Esophagus squamous epithelium (tissue), 5 donors: ENCODE results near the gene HERC3. TPM values are rescaled to one million over a fixed set of nuclear protein-coding genes. Genes with fewer than 3 reads are reported as not detected.
A peak's percentile ranks its signal among the peaks of the same experiment; 100 is the strongest.

ENCODE experiments used
- DNase-seq: peaks from one replicate; lab custom pipeline; 2025; lab: John Stamatoyannopoulos, UW
- H3K27ac ChIP-seq, 4 donors: fragments of 200-600 bp; sonication (generic); one replicate each; pipeline ENCODE4 v1.5.1; 2016 to 2019; ENCODE audit warnings: mild to moderate bottlenecking in 1 of 4
- H3K27me3 ChIP-seq, 4 donors: fragments of 200-600 bp; sonication (generic); 1 replicate in 3 of 4; 2 replicates in 1 of 4; pipeline versions ENCODE4 v1.5.1 to v1.6.0; 2017 to 2021; ENCODE audit warnings: antibody characterized with exemption in 1 of 4
- H3K36me3 ChIP-seq, 3 donors: fragments of 200-600 bp; sonication (generic); one replicate each; pipeline ENCODE4 v1.5.1; 2016 to 2019
- H3K4me1 ChIP-seq, 3 donors: fragments of 200-600 bp; sonication (generic); one replicate each; pipeline ENCODE4 v1.5.1; 2017 to 2019
- H3K4me3 ChIP-seq, 4 donors: fragments of 200-600 bp; sonication (generic); 1 replicate in 3 of 4; 2 replicates in 1 of 4; pipeline ENCODE4 v1.5.1; 2016 to 2019; ENCODE audit warnings: mild to moderate bottlenecking in 2 of 4, moderate library complexity in 1 of 4
- H3K9me3 ChIP-seq, 3 donors: fragments of 200-600 bp; sonication (generic); one replicate each; pipeline ENCODE4 v1.5.1; 2016 to 2019
- POLR2A ChIP-seq, 4 donors: fragments of 450-650 bp; IDR thresholded peaks; one replicate each; pipeline ENCODE4 v1.6.1; 2017; ENCODE audit warnings: antibody characterized with exemption in 4 of 4, mild to moderate bottlenecking in 4 of 4, moderate library complexity in 3 of 4
- WGBS, 2 donors: methylation state at CpG; one replicate each; pipeline ENCODE4 v1.1.5; 2018; 5-methylcytosine and 5-hydroxymethylcytosine counted together
- intact Hi-C: fragments of 100-400 bp; cut with DNase I; formaldehyde crosslinking; loops from one replicate; pipeline ENCODE4 v1.15.0; 2022
- total RNA-seq, 4 donors: library from RNA; depleted of rRNA; stranded (reverse); fragments of >200 nt; gene quantifications; one replicate each; pipeline ENCODE4 v1.1.0, GENCODE V29; 2016
- TF ChIP-seq, protein P1 (sequence below), 6 experiments: fragments of 450-650 bp in 4 of 6; fragments of 200-600 bp in 2 of 6; sonication (generic) in 2 of 6; IDR thresholded peaks; one replicate each; pipeline ENCODE4 v1.5.1; 2016 to 2019; ENCODE audit warnings: antibody characterized with exemption in 6 of 6, mild to moderate bottlenecking in 4 of 6, moderate library complexity in 4 of 6
- donor health status: DM: yes; HTN: yes; CAD: no.

Gene HERC3
- total RNA-seq, 4 donors from 2014 or later = 19.1 to 41.1 (median 30.8) TPM

DNA sequence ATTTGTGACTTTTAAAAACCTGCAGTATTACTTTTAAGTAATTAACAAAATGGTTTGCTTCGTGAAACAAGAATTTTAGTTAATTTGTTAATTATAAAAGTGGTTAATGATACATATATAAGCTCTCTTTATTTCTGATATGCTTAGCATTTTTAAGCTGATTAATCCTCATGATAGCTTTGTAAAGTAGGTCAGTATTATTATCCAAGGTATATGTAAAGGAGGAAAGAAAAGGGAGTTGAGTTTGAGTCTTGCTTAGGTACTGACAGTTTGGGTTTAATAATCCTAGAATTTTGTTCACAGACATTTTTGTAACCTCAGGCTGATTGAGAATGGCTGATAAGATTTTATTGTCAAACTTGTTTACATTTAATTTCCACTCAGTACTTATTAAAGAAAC is 21.8 kb downstream of the HERC3 start:
- peak overlapping the region in 3 of 4 donors; percentile 75 to 85 (median 82) for H3K27ac ChIP-seq
- no peaks in the 10 kb centered on the region for H3K27me3 ChIP-seq
- H3K4me1 ChIP-seq = peaks cover 30 to 66% (median 51%) of the 10 kb centered on the region in 3 donors
- peaks cover 0 to 3% (median 0%) of the 10 kb centered on the region in 3 donors for H3K36me3 ChIP-seq
- no peak overlapping the region for H3K4me3 ChIP-seq
- no peak for DNase-seq
- no peaks in the 10 kb centered on the region for H3K9me3 ChIP-seq
- WGBS, 2 donors = 88 to 90% methylated on average over 1 of the region's 1 CpG
- TF ChIP-seq, protein P1, sequence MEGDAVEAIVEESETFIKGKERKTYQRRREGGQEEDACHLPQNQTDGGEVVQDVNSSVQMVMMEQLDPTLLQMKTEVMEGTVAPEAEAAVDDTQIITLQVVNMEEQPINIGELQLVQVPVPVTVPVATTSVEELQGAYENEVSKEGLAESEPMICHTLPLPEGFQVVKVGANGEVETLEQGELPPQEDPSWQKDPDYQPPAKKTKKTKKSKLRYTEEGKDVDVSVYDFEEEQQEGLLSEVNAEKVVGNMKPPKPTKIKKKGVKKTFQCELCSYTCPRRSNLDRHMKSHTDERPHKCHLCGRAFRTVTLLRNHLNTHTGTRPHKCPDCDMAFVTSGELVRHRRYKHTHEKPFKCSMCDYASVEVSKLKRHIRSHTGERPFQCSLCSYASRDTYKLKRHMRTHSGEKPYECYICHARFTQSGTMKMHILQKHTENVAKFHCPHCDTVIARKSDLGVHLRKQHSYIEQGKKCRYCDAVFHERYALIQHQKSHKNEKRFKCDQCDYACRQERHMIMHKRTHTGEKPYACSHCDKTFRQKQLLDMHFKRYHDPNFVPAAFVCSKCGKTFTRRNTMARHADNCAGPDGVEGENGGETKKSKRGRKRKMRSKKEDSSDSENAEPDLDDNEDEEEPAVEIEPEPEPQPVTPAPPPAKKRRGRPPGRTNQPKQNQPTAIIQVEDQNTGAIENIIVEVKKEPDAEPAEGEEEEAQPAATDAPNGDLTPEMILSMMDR (IDR thresholded peaks at IDR 0.05) = no peak
- no peak for TF ChIP-seq POLR2A (IDR thresholded peaks at IDR 0.05)
- intact Hi-C loops = no loop called here

GRCh38 chr4:88616275-88617150 is 24.2 kb downstream of the HERC3 start:
- 83 to 85% methylated on average over 4 of the region's 4 CpGs for WGBS, 2 donors
- peaks cover 18 to 41% (median 29%) of the 10 kb centered on the region in 3 donors for H3K4me1 ChIP-seq
- H3K4me3 ChIP-seq = no peak overlapping the region
- TF ChIP-seq POLR2A (IDR thresholded peaks at IDR 0.05) = no peak
- TF ChIP-seq, protein P1 (IDR thresholded peaks at IDR 0.05) = no peak
- H3K27ac ChIP-seq = no peak overlapping the region
- peaks cover 0 to 3% (median 0%) of the 10 kb centered on the region in 3 donors for H3K36me3 ChIP-seq
- intact Hi-C loops = no loop called here
- no peaks in the 10 kb centered on the region for H3K9me3 ChIP-seq
- H3K27me3 ChIP-seq = no peaks in the 10 kb centered on the region
- DNase-seq = no peak

DNA sequence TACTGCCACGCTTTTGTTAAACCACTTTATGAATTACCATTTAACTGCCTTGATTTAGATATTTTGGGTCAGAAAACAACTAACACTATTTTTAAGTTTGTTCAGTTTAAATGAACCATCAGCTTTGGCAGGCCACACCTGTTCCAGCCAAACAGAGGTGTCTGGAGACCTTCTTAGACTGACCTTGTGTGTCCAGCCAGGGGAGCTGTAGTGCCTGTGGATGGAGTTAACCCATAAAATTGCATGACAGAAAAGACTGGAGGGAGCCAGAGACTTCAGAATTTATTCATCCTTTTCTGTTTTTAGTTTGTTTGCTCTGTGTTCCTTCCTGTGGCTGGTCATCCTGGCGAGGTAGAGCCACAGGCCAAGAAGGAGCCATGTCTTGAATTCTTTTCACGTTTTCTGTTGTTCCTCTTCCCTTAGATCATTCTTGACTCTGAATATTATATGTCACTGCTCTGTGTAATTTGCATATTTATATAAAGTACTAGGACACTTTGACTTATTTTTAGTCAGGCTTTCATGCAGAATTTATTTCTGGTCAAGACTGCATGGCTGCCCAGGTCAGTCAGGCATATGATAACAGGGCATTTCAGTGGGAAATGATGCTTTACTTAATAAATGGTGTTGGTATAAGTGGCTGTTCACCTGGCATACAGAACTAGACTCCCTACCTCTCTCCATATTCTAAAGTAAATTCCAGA is 26.7 kb downstream of the HERC3 start:
- 83 to 90% methylated on average over 3 of the region's 3 CpGs for WGBS, 2 donors
- Histone ChIP-seq H3K9me3 (no peaks in the 10 kb centered on the region), H3K36me3 (peaks cover 0 to 4% (median 0%) of the 10 kb centered on the region in 3 donors), H3K27me3 (no peaks in the 10 kb centered on the region), H3K4me1 (peaks cover under 1 to 28% (median 10%) of the 10 kb centered on the region in 3 donors), H3K27ac (no peak overlapping the region), H3K4me3 (no peak overlapping the region)
- intact Hi-C loops = no loop called here
- DNase-seq = no peak
- TF ChIP-seq, protein P1 (IDR thresholded peaks at IDR 0.05) = no peak
- no peak for TF ChIP-seq POLR2A (IDR thresholded peaks at IDR 0.05)

DNA sequence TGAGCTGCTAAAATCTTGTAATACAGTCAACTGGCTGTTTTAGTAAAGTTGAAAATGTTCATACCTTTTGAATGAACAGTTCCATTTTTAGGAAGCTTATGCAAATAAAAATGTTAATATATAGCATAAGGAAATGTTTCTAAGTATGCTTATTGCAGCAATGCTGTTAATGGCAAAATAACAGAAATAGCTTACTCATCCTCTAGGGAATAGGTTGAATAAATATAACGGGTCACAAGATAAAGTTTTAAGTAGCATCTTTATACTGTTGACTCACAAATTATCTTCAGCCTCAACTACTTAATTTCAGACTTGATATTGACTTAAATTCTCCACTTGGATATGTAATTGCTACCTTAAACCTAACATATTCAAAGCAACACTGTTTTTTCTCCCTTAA is 27.7 kb downstream of the HERC3 start:
- H3K36me3 ChIP-seq = peaks cover 0 to 9% (median 0%) of the 10 kb centered on the region in 3 donors
- H3K27ac ChIP-seq = no peak overlapping the region
- intact Hi-C loops = no loop called here
- H3K9me3 ChIP-seq = no peaks in the 10 kb centered on the region
- no peak for TF ChIP-seq POLR2A (IDR thresholded peaks at IDR 0.05)
- TF ChIP-seq, protein P1 (IDR thresholded peaks at IDR 0.05) = no peak
- H3K27me3 ChIP-seq = no peaks in the 10 kb centered on the region
- no peak overlapping the region for H3K4me3 ChIP-seq
- no peak for DNase-seq
- peaks cover 0 to 18% (median 10%) of the 10 kb centered on the region in 3 donors for H3K4me1 ChIP-seq
- WGBS, 2 donors = 56 to 61% methylated on average over 1 of the region's 1 CpG
